Natural killer cell treated with Interleukin-12 subunit alpha and Interleukin-12 subunit beta and Interleukin-15 and Interleukin-18, amount 100 ng/mL, for 72 hours (primary cell): ENCODE data around the gene MYO1D. TPM values are rescaled to one million over a fixed set of nuclear protein-coding genes. Genes with fewer than 3 reads are reported as not detected.

Source experiments
- ATAC-seq, 2 donors: fragments of 150-1000 bp; cut with Tn5 transposase in 1 of 2; sonication (Bioruptor Pico), chemical (Tn5 transposase) in 1 of 2; 2 replicates each; pipeline ENCODE4 v1.10.0; 2021
- DNase-seq: peaks from one replicate; pipeline ENCODE4 v3.0.0; 2022; ENCODE audit warnings: low spot score
- H3K27ac Mint-ChIP-seq, 2 donors: 1 replicate in 1 of 2; 2 replicates in 1 of 2; pipeline ENCODE4 v1.8.0; 2022; ENCODE audit warnings: mixed read lengths in 2 of 2, mild to moderate bottlenecking in 1 of 2, moderate library complexity in 1 of 2
- H3K27me3 Mint-ChIP-seq, 2 donors: 1 replicate in 1 of 2; 2 replicates in 1 of 2; pipeline ENCODE4 v1.8.0; 2022; ENCODE audit warnings: mixed read lengths in 2 of 2
- H3K36me3 Mint-ChIP-seq: one replicate; pipeline ENCODE4 v1.8.0; 2022; ENCODE audit warnings: mixed read lengths
- H3K4me1 Mint-ChIP-seq, 2 donors: 1 replicate in 1 of 2; 2 replicates in 1 of 2; pipeline ENCODE4 v1.8.0; 2022; ENCODE audit warnings: low read depth in 2 of 2, mixed read lengths in 2 of 2, mild to moderate bottlenecking in 1 of 2
- H3K4me3 Mint-ChIP-seq: one replicate; pipeline ENCODE4 v1.8.0; 2022; ENCODE audit warnings: mixed read lengths
- H3K9me3 Mint-ChIP-seq: 2 replicates; pipeline ENCODE4 v1.8.0; 2022; ENCODE audit warnings: mixed read lengths
- total RNA-seq, 2 donors: library from RNA; stranded (reverse); gene quantifications; one replicate each; pipeline ENCODE4 v1.2.3, GENCODE V29; 2022

Gene MYO1D
- total RNA-seq, 2 donors from 2014 or later: 25.7 to 25.8 TPM

DNA sequence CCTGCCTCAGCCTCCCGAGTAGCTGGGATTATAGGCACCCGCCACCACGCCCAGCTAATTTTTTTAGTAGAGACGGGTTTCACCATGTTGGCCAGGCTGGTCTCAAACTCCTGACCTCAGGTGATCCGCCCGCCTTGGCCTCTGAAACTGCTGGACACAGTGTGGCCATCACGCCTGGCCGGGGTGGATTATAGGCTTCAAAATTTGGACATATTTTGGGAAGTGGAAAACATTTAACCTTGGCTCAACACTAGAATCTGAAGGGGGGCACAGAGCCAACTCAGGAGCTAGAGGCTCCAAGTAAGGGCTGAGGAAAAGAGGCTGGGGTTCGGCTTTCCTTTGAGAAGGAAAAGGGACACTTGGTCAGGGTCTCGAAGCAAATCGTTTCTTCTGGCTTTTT is 392.3 kb downstream of the MYO1D start:
- no peaks in the 10 kb centered on the region for H3K27me3 Mint-ChIP-seq
- no peak for DNase-seq
- no peak for ATAC-seq
- H3K4me3 Mint-ChIP-seq: no peak overlapping the region
- H3K9me3 Mint-ChIP-seq: no peaks in the 10 kb centered on the region
- H3K36me3 Mint-ChIP-seq: peaks cover 17% of the 10 kb centered on the region
- H3K4me1 Mint-ChIP-seq: peaks cover 16 to 30% of the 10 kb centered on the region in 2 donors
- H3K27ac Mint-ChIP-seq: no peak overlapping the region

DNA sequence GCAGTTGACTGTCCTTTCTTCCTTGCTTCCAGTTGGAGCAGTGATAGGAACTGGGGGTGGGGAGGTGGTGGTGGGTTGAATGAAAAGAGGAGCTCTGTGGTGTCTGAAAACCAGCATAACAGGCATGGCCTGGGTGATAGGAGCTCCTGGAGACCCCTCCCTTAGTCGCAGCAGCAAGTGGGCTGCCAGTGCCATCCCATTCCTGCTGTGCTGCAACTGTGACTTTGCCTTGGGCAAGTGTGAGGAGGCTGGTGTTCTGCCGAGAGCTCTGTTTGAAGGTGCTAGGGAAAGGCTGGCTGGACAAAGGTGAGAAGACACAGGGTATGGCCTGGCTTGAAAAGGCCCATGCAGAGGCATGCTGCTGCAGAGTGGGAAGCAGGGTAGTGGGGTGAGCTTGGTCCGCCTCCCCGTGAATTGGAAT is 392.9 kb downstream of the MYO1D start:
- no peak for DNase-seq
- Mint-ChIP-seq H3K27ac (peak overlapping the region in 1 of 2 donors; percentile 45), H3K27me3 (no peaks in the 10 kb centered on the region), H3K4me1 (peaks cover 16 to 26% of the 10 kb centered on the region in 2 donors), H3K9me3 (no peaks in the 10 kb centered on the region), H3K36me3 (peaks cover 23% of the 10 kb centered on the region), H3K4me3 (no peak overlapping the region)
- no peak for ATAC-seq

DNA sequence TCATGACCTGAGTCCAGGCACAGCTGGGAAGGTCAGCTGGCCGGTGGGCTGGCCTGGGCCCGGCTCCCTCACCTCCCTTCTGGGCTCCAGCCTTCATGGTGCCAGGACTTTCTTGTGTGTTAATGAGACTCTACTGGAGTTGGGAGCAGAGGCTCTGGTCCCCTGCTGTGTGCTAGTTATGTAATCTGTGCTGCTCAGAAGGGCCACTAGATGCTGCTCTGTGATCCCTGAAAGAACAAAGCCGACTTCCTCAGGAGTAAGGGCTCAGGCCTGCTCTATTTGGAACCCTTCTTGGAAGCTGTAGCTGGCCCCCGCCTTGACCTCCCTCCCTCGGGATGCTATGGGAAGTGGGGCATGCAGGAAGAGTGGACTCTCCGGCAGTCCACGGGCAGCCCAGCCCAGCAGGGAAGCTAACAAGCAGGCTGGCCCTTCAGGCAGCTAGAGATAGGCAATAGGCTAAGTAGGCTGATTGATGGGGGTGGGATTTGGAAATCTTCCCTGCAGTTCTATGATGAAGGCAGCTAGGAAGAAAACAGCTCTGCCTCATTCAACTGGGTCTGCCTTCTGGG is 393.4 kb downstream of the MYO1D start:
- no peak for DNase-seq
- no peak for ATAC-seq
- H3K36me3 Mint-ChIP-seq: peaks cover 23% of the 10 kb centered on the region
- H3K27ac Mint-ChIP-seq: peak overlapping the region in 1 of 2 donors; percentile 45
- peaks cover 16 to 21% of the 10 kb centered on the region in 2 donors for H3K4me1 Mint-ChIP-seq
- H3K9me3 Mint-ChIP-seq: no peaks in the 10 kb centered on the region
- H3K27me3 Mint-ChIP-seq: no peaks in the 10 kb centered on the region
- no peak overlapping the region for H3K4me3 Mint-ChIP-seq

DNA sequence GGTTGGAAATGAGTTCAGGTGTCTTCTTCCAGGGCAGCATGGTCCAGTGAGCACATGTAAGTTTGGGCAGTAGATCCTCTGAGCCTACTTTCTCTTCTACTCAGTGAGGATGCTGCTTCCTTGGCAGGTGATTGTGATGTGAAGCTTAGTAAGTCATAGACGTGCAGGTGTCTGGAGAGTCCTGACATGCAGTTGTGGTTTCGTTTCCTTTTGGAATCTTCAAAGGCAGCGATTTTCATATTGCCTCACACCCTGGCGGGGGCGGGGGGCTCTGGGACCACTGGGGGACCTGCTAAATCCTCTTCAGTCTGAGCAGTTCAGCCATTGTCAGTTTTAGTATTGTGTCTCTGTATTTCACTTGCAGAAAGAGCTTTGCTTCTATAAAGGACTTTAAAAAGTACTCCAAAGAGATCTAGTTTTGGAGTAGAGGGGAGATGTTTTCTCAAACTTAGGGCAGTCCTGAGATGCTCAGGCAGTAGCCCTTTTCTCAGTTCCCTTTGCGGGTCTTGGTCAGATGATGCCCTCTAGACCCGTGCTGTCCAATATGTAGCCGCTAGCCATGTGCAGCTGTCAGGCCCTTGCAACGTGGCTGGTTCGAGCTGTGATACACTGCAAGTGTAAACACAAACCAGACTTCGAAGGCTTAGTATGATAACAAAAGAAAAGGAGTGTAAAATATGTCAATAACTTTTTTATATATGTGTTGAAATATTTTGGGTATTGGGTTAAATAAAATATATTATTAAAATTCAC is 394.2 kb downstream of the MYO1D start:
- H3K36me3 Mint-ChIP-seq: peaks cover 29% of the 10 kb centered on the region
- H3K27me3 Mint-ChIP-seq: no peaks in the 10 kb centered on the region
- H3K4me1 Mint-ChIP-seq: peaks cover 9 to 13% of the 10 kb centered on the region in 2 donors
- no peak overlapping the region for H3K27ac Mint-ChIP-seq
- ATAC-seq (no peak), DNase-seq (no peak)
- no peak overlapping the region for H3K4me3 Mint-ChIP-seq
- no peaks in the 10 kb centered on the region for H3K9me3 Mint-ChIP-seq

DNA sequence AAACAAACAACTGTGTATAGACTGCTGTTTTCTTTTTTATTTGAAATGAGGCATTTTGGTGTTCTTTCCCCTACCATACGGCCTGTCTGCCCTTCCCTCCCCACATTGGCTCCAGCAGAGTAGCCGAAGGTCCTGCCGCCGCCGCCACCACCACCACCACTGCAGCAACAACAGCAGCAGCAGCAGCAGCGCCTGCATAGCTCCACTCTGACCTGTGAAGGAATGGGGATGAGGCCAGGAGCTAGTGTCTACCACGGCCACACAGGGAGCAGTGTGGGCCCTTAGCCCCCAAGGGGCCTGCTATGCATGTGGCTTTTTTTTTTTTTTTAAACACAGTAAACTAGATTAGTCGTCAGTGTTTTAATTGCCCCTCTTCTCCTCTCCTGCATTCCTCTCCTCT is 395.7 kb downstream of the MYO1D start:
- ATAC-seq (no peak), DNase-seq (no peak)
- no peaks in the 10 kb centered on the region for H3K27me3 Mint-ChIP-seq
- H3K27ac Mint-ChIP-seq: peak overlapping the region; percentile 41 to 58
- H3K36me3 Mint-ChIP-seq: peaks cover 41% of the 10 kb centered on the region
- no peaks in the 10 kb centered on the region for H3K9me3 Mint-ChIP-seq
- H3K4me1 Mint-ChIP-seq: peaks cover 5 to 10% of the 10 kb centered on the region in 2 donors
- no peak overlapping the region for H3K4me3 Mint-ChIP-seq

DNA sequence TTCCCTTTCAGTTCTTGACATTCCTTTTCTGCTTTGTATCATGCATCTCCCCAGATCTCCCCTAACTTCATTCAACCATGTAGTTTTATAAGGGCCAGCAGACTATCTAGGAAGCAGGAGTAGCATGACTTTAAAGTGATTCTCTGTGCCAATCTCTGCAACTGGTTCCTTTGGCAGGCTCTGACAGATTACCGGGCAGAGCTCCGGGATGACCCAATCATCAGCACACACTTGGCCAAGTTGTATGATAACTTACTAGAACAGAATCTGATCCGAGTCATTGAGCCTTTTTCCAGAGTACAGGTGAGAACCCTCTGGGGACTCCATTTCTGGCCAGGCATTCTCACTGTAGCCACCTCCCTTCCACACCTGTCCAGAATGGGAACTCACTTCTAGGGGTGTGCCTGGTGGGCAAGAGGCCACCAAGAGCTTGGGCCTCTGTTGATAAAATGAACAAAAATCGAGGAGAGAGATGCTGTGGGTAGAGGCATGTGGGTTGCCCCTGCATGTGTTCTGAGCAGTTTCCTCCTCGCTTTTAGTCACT is 397.8 kb downstream of the MYO1D start:
- H3K4me3 Mint-ChIP-seq: no peak overlapping the region
- no peaks in the 10 kb centered on the region for H3K9me3 Mint-ChIP-seq
- peaks cover 0 to 5% of the 10 kb centered on the region in 2 donors for H3K4me1 Mint-ChIP-seq
- ATAC-seq (no peak), DNase-seq (no peak)
- H3K27ac Mint-ChIP-seq: no peak overlapping the region
- no peaks in the 10 kb centered on the region for H3K27me3 Mint-ChIP-seq
- H3K36me3 Mint-ChIP-seq: peaks cover 56% of the 10 kb centered on the region

DNA sequence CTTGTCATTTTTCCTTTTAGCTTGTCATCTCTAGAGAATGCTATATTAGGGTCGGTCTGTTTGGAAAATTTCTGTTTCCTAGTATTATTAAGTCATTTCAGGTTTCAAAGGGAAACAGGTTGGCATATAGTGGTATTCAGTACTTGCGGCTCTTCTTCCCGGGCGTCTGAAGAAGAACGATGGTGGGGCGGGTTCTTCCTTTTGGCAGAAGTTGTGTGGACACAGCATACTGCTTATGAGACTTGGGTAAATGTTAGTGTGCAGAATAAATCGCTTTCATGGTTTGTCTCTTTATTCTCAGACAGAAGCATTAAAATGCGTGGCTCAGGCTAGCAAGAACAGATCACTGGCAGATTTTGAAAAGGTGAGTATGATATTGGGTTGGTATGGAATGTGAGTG is 399.7 kb downstream of the MYO1D start:
- H3K4me1 Mint-ChIP-seq: no peaks in the 10 kb centered on the region
- H3K27ac Mint-ChIP-seq: no peak overlapping the region
- no peaks in the 10 kb centered on the region for H3K9me3 Mint-ChIP-seq
- no peak overlapping the region for H3K4me3 Mint-ChIP-seq
- H3K36me3 Mint-ChIP-seq: peaks cover 63% of the 10 kb centered on the region
- DNase-seq: no peak
- no peak for ATAC-seq
- no peaks in the 10 kb centered on the region for H3K27me3 Mint-ChIP-seq

DNA sequence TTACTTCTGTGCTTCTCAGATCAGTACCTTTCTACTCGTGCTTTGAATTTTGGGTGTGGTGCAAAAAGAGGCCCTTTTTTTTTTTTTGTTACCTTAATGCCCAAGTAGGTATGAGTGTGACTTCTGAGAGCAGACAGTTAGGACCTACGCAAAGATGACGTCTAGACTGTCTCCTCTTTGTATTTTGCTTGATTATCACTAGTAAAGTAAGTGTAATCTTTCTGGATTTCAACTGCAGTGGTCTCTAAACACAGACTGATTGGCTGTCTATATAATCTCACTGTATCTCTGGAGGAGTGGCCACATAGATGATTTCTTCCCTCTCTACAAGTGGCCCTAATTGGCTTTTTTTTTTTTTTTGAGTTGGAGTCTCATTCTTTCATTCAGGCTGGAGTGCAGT is 401.7 kb downstream of the MYO1D start:
- H3K27ac Mint-ChIP-seq: no peak overlapping the region
- peaks cover 62% of the 10 kb centered on the region for H3K36me3 Mint-ChIP-seq
- ATAC-seq (no peak), DNase-seq (no peak)
- H3K4me1 Mint-ChIP-seq: peaks cover 0 to 6% of the 10 kb centered on the region in 2 donors
- H3K4me3 Mint-ChIP-seq: no peak overlapping the region
- no peaks in the 10 kb centered on the region for H3K27me3 Mint-ChIP-seq
- no peaks in the 10 kb centered on the region for H3K9me3 Mint-ChIP-seq

DNA sequence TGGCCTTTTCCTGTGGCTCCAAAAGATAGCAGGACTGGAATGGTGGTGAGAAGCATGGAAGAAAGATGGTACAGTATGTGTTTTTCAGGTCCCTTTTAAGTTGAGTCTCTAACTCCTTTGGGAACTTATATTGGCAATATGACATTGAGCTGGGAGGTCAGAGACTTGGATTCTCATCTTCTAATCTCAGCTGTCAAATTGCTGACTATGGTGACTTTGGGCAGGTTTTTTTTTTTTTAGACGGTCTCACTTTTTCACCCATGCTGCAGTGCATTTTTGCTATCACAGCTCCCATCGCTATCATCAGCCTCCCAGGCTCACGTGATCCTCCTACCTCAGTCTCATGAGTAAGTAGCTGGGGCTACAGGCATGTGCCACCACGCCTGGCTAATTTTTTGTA is 405.3 kb downstream of the MYO1D start:
- no peaks in the 10 kb centered on the region for H3K27me3 Mint-ChIP-seq
- no peak overlapping the region for H3K27ac Mint-ChIP-seq
- no peak for DNase-seq
- peaks cover 57% of the 10 kb centered on the region for H3K36me3 Mint-ChIP-seq
- H3K4me1 Mint-ChIP-seq: peaks cover 3 to 6% of the 10 kb centered on the region in 2 donors
- no peak for ATAC-seq
- H3K9me3 Mint-ChIP-seq: no peaks in the 10 kb centered on the region
- no peak overlapping the region for H3K4me3 Mint-ChIP-seq

DNA sequence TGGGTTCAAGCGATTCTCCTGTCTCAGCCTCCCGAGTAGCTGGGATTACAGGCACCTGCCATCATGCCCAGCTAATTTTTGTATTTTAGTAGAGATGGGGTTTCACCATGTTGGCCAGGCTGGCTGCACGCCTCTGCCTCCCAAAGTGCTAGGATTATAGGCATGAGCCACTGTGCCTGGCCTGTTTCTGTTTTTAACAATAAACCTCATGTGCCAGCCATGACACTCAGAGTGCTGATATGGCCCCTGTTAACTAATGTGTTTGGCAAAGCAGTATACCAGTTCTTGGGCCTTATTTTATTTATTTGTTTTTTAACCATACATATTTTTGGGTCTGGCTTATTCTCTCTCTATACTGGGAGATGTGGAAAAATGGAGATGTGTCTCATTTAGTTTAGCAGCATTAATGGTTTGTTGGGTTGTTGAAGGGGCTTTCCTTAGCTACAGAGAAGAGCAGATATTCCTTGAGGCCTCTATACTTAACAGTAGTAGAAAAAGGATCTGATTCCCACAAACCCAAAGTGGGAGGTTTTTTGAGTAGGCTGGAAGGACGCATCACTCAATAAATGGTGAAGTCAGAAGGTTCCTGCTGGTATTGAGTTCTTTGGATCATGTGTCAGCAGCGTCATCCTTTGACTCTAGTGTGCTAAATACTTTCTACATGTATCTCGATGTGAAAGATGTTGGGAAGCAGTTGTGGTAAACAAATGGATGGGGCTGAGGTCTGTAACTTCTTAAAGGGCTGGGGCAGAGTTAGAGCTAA is 406.3 kb downstream of the MYO1D start:
- H3K27ac Mint-ChIP-seq: no peak overlapping the region
- no peak overlapping the region for H3K4me3 Mint-ChIP-seq
- peaks cover 3 to 6% of the 10 kb centered on the region in 2 donors for H3K4me1 Mint-ChIP-seq
- H3K27me3 Mint-ChIP-seq: no peaks in the 10 kb centered on the region
- peaks cover 59% of the 10 kb centered on the region for H3K36me3 Mint-ChIP-seq
- DNase-seq: no peak
- ATAC-seq: no peak
- no peaks in the 10 kb centered on the region for H3K9me3 Mint-ChIP-seq

DNA sequence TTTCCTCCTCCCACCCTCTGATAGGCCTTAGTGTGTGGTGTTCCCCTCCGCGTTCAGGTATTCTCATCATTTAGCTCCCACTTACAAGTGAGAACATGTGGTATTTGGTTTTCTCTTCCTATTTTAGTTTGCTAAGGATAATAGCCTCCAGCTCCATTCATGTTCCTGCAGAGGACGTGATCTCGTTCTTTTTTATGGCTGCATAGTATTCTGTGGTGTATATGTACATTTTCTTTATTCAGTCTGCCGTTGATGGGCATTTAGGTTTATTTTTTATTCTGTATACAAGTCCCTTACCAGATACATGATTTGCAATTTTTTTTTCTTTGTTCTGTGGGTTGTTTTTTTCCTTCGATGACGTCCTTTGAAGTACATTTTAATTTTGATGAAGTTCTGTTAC is 409.0 kb downstream of the MYO1D start:
- H3K36me3 Mint-ChIP-seq: peaks cover 44% of the 10 kb centered on the region
- peaks cover 3 to 6% of the 10 kb centered on the region in 2 donors for H3K4me1 Mint-ChIP-seq
- no peak overlapping the region for H3K27ac Mint-ChIP-seq
- DNase-seq: no peak
- H3K4me3 Mint-ChIP-seq: no peak overlapping the region
- ATAC-seq: no peak
- no peaks in the 10 kb centered on the region for H3K27me3 Mint-ChIP-seq
- H3K9me3 Mint-ChIP-seq: no peaks in the 10 kb centered on the region

DNA sequence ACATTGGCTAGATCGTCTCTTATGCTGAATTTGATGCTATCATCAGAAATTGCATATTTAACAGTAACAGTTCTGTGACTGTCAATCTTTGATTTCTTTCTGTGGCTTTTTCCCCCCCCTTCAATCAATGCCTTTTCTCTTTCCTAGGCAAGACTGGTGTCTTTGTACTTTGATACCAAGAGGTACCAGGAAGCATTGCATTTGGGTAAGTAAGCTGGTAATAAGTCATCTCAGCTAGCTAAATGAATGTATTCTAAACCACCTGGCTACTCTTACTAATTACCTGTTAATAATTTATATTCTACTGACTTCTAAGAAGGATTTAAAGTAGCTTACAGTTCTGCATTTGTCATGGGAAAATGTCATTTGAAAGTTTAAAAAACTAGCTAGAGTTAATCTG is 412.6 kb downstream of the MYO1D start:
- H3K4me3 Mint-ChIP-seq: no peak overlapping the region
- peaks cover 6 to 19% of the 10 kb centered on the region in 2 donors for H3K4me1 Mint-ChIP-seq
- DNase-seq: no peak
- no peak for ATAC-seq
- no peaks in the 10 kb centered on the region for H3K27me3 Mint-ChIP-seq
- no peaks in the 10 kb centered on the region for H3K9me3 Mint-ChIP-seq
- no peak overlapping the region for H3K27ac Mint-ChIP-seq
- peaks cover 42% of the 10 kb centered on the region for H3K36me3 Mint-ChIP-seq

DNA sequence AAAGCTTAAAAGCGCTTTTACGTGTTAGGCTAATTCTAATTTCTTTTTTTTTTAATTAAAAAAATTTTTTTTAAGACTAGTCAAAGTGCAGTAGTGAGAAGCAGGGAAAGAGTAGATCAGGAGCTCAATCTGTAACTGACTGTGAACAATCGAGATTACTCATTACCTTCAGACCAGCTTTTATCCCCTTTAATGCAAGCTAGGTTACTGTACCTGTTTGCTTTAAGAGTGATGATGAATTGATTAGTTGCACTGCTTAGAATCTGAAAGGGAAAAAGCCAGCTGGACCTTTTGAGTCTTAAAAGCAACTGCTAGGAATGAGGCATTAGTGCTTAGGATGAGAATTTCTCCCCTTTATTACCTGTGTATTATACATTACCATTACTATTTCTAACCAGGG is 413.6 kb downstream of the MYO1D start:
- no peak for ATAC-seq
- DNase-seq: no peak
- H3K9me3 Mint-ChIP-seq: no peaks in the 10 kb centered on the region
- no peaks in the 10 kb centered on the region for H3K27me3 Mint-ChIP-seq
- peaks cover 9 to 26% of the 10 kb centered on the region in 2 donors for H3K4me1 Mint-ChIP-seq
- H3K27ac Mint-ChIP-seq: no peak overlapping the region
- no peak overlapping the region for H3K4me3 Mint-ChIP-seq
- peaks cover 39% of the 10 kb centered on the region for H3K36me3 Mint-ChIP-seq
